HG03175 (cell line): ENCODE measurements around the gene SCN8A.
A peak's percentile ranks its signal among the peaks of the same experiment; 100 is the strongest.
"Not testable (repeated sequence)": the region's sequence is repeated elsewhere in the genome, so short reads cannot be mapped to it uniquely, and the experiment has no call there.

ENCODE experiments used
- ATAC-seq: cut with Tn5 transposase; IDR thresholded peaks from one replicate; pipeline ENCODE4 v1.9.1; 2021; ENCODE audit warnings: mild to moderate bottlenecking, moderate library complexity; ENCODE audit not compliant: unreplicated experiment

Gene SCN8A

GRCh38 chr12:51755251-51755650 is 164.2 kb downstream of the SCN8A start:
- ATAC-seq, result no peak

GRCh38 chr12:51759175-51759574 is 168.1 kb downstream of the SCN8A start:
- no peak for ATAC-seq

GRCh38 chr12:51759695-51760094 is 168.7 kb downstream of the SCN8A start:
- ATAC-seq, result no peak

- ATAC-seq, result no peak
Observed at GRCh38 chr12:51760231-51760630, 169.2 kb downstream of the SCN8A start.

DNA sequence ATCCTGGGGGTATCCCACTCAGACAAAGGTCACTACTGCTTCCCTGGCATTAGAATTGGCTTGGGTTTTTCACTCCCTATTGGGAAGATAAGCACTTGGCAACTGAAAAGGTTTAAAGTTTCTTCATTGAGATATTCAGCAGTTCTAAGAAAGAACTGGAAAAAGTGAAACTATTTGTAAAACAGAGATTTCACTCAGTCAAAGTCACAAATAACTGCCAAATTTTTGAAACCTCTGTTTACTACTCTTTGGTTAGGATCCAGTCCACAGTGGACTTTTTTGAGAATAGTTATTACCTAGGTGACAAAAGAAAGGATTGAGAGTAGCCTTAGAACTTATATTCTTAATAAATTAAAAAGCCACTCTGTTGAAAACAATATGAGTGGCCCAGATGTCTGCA is 172.7 kb downstream of the SCN8A start:
- ATAC-seq, result no peak

DNA sequence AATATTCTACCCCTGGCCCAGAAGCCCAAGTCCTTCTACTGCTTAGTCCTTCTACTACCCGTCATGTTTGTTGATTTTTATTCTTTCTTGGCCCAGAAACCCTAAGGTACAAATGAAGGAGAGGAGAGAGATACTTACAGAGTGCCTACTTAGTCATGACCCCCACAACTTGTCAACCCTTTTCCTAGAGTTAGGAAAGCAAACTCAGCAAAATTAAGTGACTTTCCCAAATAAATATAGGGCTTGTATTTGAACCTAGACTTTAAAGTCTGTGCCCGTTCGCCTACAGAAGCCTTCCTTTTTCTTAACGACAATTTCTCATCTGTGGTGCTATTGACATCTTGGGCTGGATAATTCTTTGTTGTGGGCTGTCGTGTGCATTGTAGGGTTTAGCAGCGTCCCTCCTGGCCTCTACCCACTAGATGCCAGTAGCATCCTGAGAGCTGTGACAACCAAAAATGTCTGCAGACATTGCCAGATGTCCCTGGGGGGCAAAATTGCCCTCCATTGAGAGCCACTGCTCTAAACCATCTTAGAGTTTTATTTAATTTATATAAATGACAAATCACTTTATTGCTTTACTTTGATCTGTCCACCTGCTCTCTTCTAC is 175.1 kb downstream of the SCN8A start:
- ATAC-seq, result no peak

GRCh38 chr12:51771008-51771407 is 180.0 kb downstream of the SCN8A start:
- ATAC-seq, result no peak

- no peak for ATAC-seq
Observed at GRCh38 chr12:51773145-51773869, 182.3 kb downstream of the SCN8A start.

- ATAC-seq, result no peak
Observed at GRCh38 chr12:51774933-51775332, 183.9 kb downstream of the SCN8A start.

DNA sequence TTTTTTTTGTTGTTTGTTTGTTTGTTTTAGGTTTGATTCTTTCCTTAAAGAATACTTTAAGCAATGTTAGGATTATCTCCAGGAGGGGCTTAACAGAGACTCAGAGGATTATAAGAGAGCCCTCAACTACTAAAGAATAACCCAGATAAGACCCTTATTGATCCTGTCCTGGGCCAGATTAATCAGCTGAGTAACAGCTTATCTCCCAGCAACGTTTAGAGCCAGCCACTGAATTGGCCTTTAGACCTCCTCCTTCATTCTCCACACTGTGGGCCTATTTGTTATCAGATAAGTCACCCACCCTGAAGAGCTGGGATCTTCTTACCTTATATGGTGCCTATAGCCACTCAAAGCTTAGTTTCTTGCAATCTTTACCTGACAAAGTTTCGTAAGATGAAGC is 186.4 kb downstream of the SCN8A start:
- ATAC-seq, result no peak

DNA sequence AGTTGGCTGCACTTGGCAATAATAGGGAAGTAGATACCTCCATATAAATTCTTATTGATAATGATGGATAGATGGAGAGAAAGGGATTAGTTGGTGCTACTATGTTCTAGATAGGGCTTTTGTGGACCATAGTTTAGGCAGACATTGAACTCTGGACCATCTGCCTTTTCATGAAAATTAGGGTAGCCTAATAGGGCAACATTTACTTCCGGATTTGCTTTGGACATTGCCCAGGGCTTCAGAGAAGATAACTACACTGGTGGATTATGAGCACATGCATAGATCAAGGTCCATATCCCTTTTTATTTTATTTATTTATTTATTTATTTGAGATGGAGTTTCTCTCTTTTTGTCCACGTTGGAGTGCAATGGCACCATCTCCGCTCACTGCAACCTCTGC is 186.9 kb downstream of the SCN8A start:
- ATAC-seq, result no peak

GRCh38 chr12:51779876-51780275 is 188.8 kb downstream of the SCN8A start:
- no peak for ATAC-seq

GRCh38 chr12:51784688-51785087 is 193.7 kb downstream of the SCN8A start:
- no peak for ATAC-seq

- ATAC-seq, result no peak
Observed at GRCh38 chr12:51785906-51786305, 194.9 kb downstream of the SCN8A start.

DNA sequence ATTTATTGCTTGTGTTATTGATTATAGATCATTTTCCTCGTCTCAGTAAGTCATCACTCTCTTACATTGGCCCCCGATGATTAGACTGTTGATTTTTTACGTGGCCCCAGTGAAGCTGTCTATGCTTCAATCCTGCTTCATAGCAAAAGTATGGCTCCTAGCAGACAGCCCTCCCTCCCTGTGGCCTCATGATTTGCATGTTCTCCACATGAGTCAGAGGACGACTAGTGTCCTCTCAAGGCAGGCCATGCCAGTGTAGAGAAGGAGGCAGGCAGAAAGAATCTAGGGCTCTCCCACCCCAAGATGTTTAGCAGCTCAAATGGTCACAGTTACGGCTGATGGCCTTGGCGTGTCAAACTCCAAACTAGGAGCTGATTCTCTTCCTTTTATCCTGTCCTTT is 197.8 kb downstream of the SCN8A start:
- peak; percentile 85 for ATAC-seq

DNA sequence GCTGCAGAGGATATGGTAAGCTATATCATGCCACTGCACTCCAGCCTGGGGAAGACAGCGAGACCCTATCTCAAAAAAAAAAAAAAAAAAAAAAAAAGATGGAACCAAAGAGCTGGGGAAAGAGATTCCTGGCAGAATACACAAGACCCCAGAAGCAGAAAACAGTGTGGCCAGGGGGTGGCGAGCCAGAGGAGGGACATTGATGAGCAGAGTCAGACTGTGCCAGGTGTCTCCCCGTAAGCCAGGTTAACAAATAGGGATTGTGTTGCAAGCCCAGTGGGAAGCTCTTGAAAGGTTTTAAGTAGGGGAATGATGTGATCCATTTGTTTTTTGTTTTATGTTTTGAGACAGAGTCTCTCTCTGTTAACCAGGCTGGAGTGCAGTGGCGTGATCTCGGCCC is 201.4 kb downstream of the SCN8A start:
- no peak for ATAC-seq

GRCh38 chr12:51793201-51793600 is 202.2 kb downstream of the SCN8A start:
- ATAC-seq, result no peak

DNA sequence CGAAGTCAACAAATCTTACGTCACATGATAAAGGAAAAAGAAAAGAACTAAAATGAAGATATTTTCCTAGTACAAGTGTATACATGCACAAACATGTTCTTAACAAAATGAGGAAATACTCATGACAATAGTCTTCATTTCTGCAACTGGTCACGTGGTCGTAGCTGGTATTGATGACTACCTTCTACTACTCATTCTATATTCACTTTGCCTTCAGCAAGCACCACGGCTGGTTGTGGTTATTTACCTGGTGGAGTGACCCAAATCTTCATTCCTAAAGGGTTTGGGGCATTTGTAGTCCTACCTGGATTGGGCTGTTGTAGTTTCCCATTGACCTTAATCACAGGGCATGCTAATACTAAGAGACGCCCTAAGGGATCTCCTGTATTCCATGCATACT is 206.3 kb downstream of the SCN8A start:
- ATAC-seq, result no peak

GRCh38 chr12:51798051-51798450 is 207.0 kb downstream of the SCN8A start:
- ATAC-seq, result not testable (repeated sequence)

DNA sequence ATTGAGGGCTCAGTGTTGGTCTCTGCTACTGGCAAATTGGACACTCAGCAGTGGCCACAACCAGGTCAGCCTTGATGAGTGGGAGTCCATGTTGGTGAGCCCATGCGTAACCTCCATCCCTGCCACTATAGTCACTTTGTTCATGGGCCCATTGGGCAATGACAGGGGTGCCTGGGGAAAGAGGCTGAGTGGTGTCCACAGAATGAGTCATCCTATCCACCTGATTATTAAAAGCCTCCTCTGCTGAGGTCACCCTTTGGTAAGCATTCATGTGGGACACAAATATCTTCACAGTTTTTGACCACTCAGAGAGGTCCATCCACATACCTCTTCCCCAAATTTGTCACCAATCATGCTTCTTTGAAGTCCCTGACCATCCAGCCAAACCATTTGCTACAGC is 207.5 kb downstream of the SCN8A start:
- ATAC-seq, result no peak

- ATAC-seq, result no peak
Observed at GRCh38 chr12:51801027-51801426, 210.0 kb downstream of the SCN8A start.

GRCh38 chr12:51806896-51807295 is 215.9 kb downstream of the SCN8A start:
- no peak for ATAC-seq

DNA sequence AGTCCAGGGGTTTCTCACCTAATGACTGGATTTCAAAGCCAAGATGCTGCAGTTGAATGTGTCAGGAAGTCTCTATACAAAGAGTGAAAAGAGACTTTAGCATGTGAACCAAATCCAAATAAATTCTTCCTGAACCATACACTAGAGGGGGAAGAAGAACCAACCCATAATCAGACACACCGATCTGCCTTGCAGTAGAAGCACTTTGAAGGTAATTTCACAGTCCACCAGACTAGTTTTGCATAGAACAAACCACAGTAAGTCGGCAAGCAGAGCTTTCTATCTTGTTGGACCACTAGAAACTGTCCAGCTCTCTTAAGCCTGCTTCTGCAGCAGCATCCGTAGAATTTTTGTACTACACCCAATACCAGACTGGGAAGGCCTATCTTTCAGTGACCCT is 218.2 kb downstream of the SCN8A start:
- ATAC-seq, result no peak
